Left ventricle myocardium inferior (tissue), 1 donor: ENCODE results near the gene MIR17HG. TPM values are rescaled to one million over a fixed set of nuclear protein-coding genes. Genes with fewer than 3 reads are reported as not detected.

ENCODE experiments used
- DNase-seq: peaks from one replicate; pipeline ENCODE4 v3.0.0-alpha.2; 2020
- H3K27ac ChIP-seq: fragments of 200-600 bp; replicated peaks from 2 replicates; pipeline ENCODE4 v1.8.0; 2021
- H3K27me3 ChIP-seq: fragments of 200-600 bp; 2 replicates; pipeline ENCODE4 v1.8.0; 2021; ENCODE audit warnings: low read depth
- H3K36me3 ChIP-seq: fragments of 200-600 bp; 2 replicates; pipeline ENCODE4 v1.8.0; 2021
- H3K4me1 ChIP-seq: fragments of 200-600 bp; 2 replicates; pipeline ENCODE4 v1.8.0; 2021
- H3K4me3 ChIP-seq: fragments of 200-600 bp; 2 replicates; pipeline ENCODE4 v1.8.0; 2021; ENCODE audit warnings: mild to moderate bottlenecking, moderate library complexity
- H3K9me3 ChIP-seq: fragments of 200-600 bp; replicated peaks from 2 replicates; pipeline ENCODE4 v1.8.0; 2021
- CTCF ChIP-seq: fragments of 200-600 bp; IDR thresholded peaks from 2 replicates; pipeline ENCODE4 v1.8.0; 2021; ENCODE audit warnings: antibody characterized with exemption, mild to moderate bottlenecking, borderline replicate concordance
- intact Hi-C: fragments of 100-400 bp; cut with micrococcal nuclease; formaldehyde crosslinking; loops from one replicate; pipeline ENCODE4 v1.11.0; 2022
- total RNA-seq: library from RNA; stranded (reverse); fragmentation: NEBNext Ultra II Directional; extraction: Animal tissue kit (Norgen Biotek cat#: 25700); gene quantifications from one replicate; pipeline ENCODE4 v1.2.1, GENCODE V29; 2021
- donor health status: DM: no; HTN: yes; CAD: no; lungs with severe emphysema.

Gene MIR17HG
- total RNA-seq, 1 donor from 2014 or later, result 1.3 TPM

- no peaks in the 10 kb centered on the region for H3K27me3 ChIP-seq
- no peak for DNase-seq
- no peaks in the 10 kb centered on the region for H3K36me3 ChIP-seq
- no peak for TF ChIP-seq CTCF
- no peaks in the 10 kb centered on the region for H3K4me1 ChIP-seq
- H3K27ac ChIP-seq, result no peak overlapping the region
- intact Hi-C loops, result no loop called here
- no peaks in the 10 kb centered on the region for H3K9me3 ChIP-seq
- no peak overlapping the region for H3K4me3 ChIP-seq
Observed at GRCh38 chr13:91369441-91369831, 21.9 kb downstream of the MIR17HG start.

GRCh38 chr13:91370501-91370900 lies 23.0 kb downstream of the MIR17HG start:
- H3K4me1 ChIP-seq, result no peaks in the 10 kb centered on the region
- intact Hi-C loops, result loop anchor here (10.0 kb wide), 1 partner anchor 354 kb away; no protein-coding TSS in a partner anchor
- no peaks in the 10 kb centered on the region for H3K36me3 ChIP-seq
- no peaks in the 10 kb centered on the region for H3K9me3 ChIP-seq
- DNase-seq, result no peak
- no peak for TF ChIP-seq CTCF
- H3K27me3 ChIP-seq, result no peaks in the 10 kb centered on the region
- no peak overlapping the region for H3K27ac ChIP-seq
- no peak overlapping the region for H3K4me3 ChIP-seq

- H3K4me3 ChIP-seq, result no peak overlapping the region
- no peak for TF ChIP-seq CTCF
- no peak for DNase-seq
- no peaks in the 10 kb centered on the region for H3K36me3 ChIP-seq
- intact Hi-C loops, result loop anchor here (10.0 kb wide), 1 partner anchor 352 kb away; no protein-coding TSS in a partner anchor
- no peaks in the 10 kb centered on the region for H3K9me3 ChIP-seq
- no peak overlapping the region for H3K27ac ChIP-seq
- no peaks in the 10 kb centered on the region for H3K27me3 ChIP-seq
- no peaks in the 10 kb centered on the region for H3K4me1 ChIP-seq
Observed at GRCh38 chr13:91372911-91373310, 25.4 kb downstream of the MIR17HG start.

- Histone ChIP-seq H3K9me3 (no peaks in the 10 kb centered on the region), H3K27me3 (no peaks in the 10 kb centered on the region), H3K36me3 (no peaks in the 10 kb centered on the region), H3K4me3 (no peak overlapping the region), H3K27ac (no peak overlapping the region), H3K4me1 (no peaks in the 10 kb centered on the region)
- peak; percentile 41 for TF ChIP-seq CTCF
- intact Hi-C loops, result loop anchor here (10.0 kb wide), 1 partner anchor 350 kb away; no protein-coding TSS in a partner anchor
- no peak for DNase-seq
Observed at GRCh38 chr13:91375116-91375729, 27.7 kb downstream of the MIR17HG start.

GRCh38 chr13:91381371-91381770 lies 33.9 kb downstream of the MIR17HG start:
- Histone ChIP-seq H3K36me3 (no peaks in the 10 kb centered on the region), H3K4me1 (no peaks in the 10 kb centered on the region), H3K9me3 (no peaks in the 10 kb centered on the region), H3K27ac (no peak overlapping the region), H3K4me3 (no peak overlapping the region), H3K27me3 (no peaks in the 10 kb centered on the region)
- no peak for DNase-seq
- intact Hi-C loops, result no loop called here
- TF ChIP-seq CTCF, result peak; percentile 52
